Astrocyte (in vitro differentiated cells and primary cell): ENCODE data around the gene EMP3. TPM values are rescaled to one million over a fixed set of nuclear protein-coding genes. Genes with fewer than 3 reads are reported as not detected.

Experiments used
- DNase-seq: peaks from one replicate; pipeline ENCODE4 v3.0.0-alpha.2; 2010; ENCODE audit warnings: low read depth
- FAIRE-seq: peaks from 2 replicates; lab custom pipeline; 2011; peaks lifted over from hg19 to GRCh38; lab: Jason Lieb, UNC
- H2AFZ ChIP-seq: 2 replicates; pipeline ENCODE4 v1.6.0; 2012; ENCODE audit warnings: low read depth, low read length, inconsistent platforms
- H3K27ac ChIP-seq: 2 replicates; pipeline ENCODE4 v1.5.1; 2011; ENCODE audit warnings: low read depth, low read length, inconsistent platforms
- H3K27me3 ChIP-seq: 2 replicates; pipeline ENCODE4 v1.6.0; 2011; ENCODE audit warnings: low read length, inconsistent platforms; ENCODE audit not compliant: insufficient read depth
- H3K36me3 ChIP-seq: 2 replicates; pipeline ENCODE4 v1.5.1; 2011; ENCODE audit warnings: low read length, inconsistent platforms; ENCODE audit not compliant: insufficient read depth
- H3K4me1 ChIP-seq: 2 replicates; pipeline ENCODE4 v1.5.1; 2011; ENCODE audit warnings: low read length, inconsistent platforms; ENCODE audit not compliant: insufficient read depth
- H3K4me2 ChIP-seq: 2 replicates; pipeline ENCODE4 v1.6.0; 2012; ENCODE audit warnings: low read length, inconsistent platforms
- H3K4me3 ChIP-seq: 2 replicates; pipeline ENCODE4 v1.5.1; 2011; ENCODE audit warnings: low read depth, mild to moderate bottlenecking, low read length, inconsistent platforms; ENCODE audit not compliant: insufficient read depth
- H3K79me2 ChIP-seq: 2 replicates; pipeline ENCODE4 v1.6.0; 2012; ENCODE audit warnings: mild to moderate bottlenecking, low read length, inconsistent platforms; ENCODE audit not compliant: insufficient read depth
- H3K9ac ChIP-seq: 2 replicates; pipeline ENCODE4 v1.6.0; 2012; ENCODE audit warnings: mild to moderate bottlenecking, low read length, inconsistent platforms
- H3K9me3 ChIP-seq: 2 replicates; pipeline ENCODE4 v1.5.1; 2012; ENCODE audit warnings: low read depth, mild to moderate bottlenecking, low read length, inconsistent platforms; ENCODE audit not compliant: insufficient read depth
- H4K20me1 ChIP-seq: 2 replicates; pipeline ENCODE4 v1.6.0; 2012; ENCODE audit warnings: low read length, inconsistent platforms; ENCODE audit not compliant: insufficient read depth
- H3K27ac Mint-ChIP-seq: one replicate; pipeline ENCODE4 v1.8.0; 2021; ENCODE audit warnings: mild to moderate bottlenecking, mixed read lengths; ENCODE audit not compliant: unreplicated experiment
- H3K27me3 Mint-ChIP-seq: one replicate; pipeline ENCODE4 v1.8.0; 2021; ENCODE audit warnings: low read depth, mixed read lengths; ENCODE audit not compliant: unreplicated experiment
- H3K36me3 Mint-ChIP-seq: one replicate; pipeline ENCODE4 v1.8.0; 2021; ENCODE audit warnings: low read depth, mixed read lengths; ENCODE audit not compliant: unreplicated experiment
- H3K4me1 Mint-ChIP-seq: one replicate; pipeline ENCODE4 v1.8.0; 2021; ENCODE audit warnings: low read depth, mixed read lengths; ENCODE audit not compliant: unreplicated experiment
- H3K4me3 Mint-ChIP-seq: one replicate; pipeline ENCODE4 v1.8.0; 2021; ENCODE audit warnings: mild to moderate bottlenecking, moderate library complexity, mixed read lengths; ENCODE audit not compliant: unreplicated experiment
- H3K9me3 Mint-ChIP-seq: one replicate; pipeline ENCODE4 v1.8.0; 2021; ENCODE audit warnings: mild to moderate bottlenecking, mixed read lengths; ENCODE audit not compliant: unreplicated experiment
- EZH2 ChIP-seq: IDR thresholded peaks from 2 replicates; pipeline ENCODE4 v1.6.1; 2012; ENCODE audit warnings: mild to moderate bottlenecking, low read length, inconsistent platforms; ENCODE audit not compliant: insufficient read depth
- total RNA-seq: library from RNA; stranded (reverse); gene quantifications from 2 replicates; pipeline ENCODE4 v1.2.1, GENCODE V29; 2021
- TF ChIP-seq, protein P1 (sequence below): IDR thresholded peaks from 2 replicates; pipeline ENCODE4 v1.5.1; 2011; ENCODE audit warnings: low read depth, mild to moderate bottlenecking, inconsistent platforms, low read length, moderate library complexity; ENCODE audit not compliant: insufficient read depth

Gene EMP3
- total RNA-seq, 1 donor from 2014 or later = 217 TPM

DNA sequence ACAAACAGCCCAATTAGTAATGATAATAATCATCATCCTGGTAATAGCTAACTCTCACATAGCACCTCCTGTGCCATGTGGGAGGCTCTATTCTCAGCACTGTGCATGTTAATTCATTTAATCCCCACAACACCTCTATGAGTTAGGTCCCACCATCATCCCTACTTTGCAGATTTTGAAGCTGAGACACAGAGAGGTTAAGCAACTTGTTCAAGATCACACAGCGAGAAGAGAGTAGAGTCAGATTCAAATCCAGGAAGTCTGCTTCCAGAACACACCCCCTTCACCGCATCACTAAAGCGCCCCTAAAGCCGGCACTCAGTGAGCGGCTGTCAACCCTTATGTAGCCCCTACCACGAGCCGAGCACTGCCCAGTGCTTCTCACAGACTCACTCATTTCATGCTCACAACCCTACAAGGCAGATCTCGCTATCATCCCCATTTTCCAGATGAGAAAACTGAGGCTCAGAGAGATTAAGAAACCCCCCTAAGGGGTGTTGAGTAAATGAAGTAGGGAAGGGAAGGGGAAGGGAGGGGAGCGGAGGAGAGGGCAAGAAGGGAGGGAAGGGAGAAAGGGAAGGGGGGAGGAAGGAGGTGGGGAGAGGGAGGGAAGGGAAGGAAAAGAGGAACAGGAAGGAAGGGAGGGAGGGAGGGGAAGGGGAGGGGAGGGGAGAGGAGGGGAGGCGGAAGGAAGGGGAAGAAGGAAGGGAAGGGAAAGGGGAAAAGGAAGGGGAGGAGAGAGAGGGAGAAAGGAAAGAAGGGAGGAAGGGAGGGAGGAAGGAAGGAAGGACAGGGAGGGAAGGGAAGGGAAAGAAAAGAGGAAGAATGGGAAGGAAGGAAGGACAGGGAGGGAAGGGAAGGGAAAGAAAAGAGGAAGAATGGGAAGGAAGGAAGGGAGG, 16.4 kb downstream of the EMP3 start:
- Histone ChIP-seq H3K4me3 (no peak overlapping the region), H3K36me3 (no peaks in the 10 kb centered on the region), H3K4me1 (no peaks in the 10 kb centered on the region), H3K79me2 (no peaks in the 10 kb centered on the region), H3K27me3 (no peaks in the 10 kb centered on the region), H3K9me3 (no peaks in the 10 kb centered on the region), H3K4me2 (no peak overlapping the region), H4K20me1 (no peaks in the 10 kb centered on the region), H2AFZ (no peak overlapping the region), H3K9ac (no peak overlapping the region), H3K27ac (no peak overlapping the region)
- Mint-ChIP-seq H3K9me3 (peaks cover 3% of the 10 kb centered on the region), H3K27ac (no peak overlapping the region), H3K27me3 (peaks cover 14% of the 10 kb centered on the region), H3K4me1 (no peaks in the 10 kb centered on the region), H3K4me3 (no peak overlapping the region), H3K36me3 (no peaks in the 10 kb centered on the region)
- FAIRE-seq (no peak), DNase-seq (no peak)
- TF ChIP-seq, protein P1, sequence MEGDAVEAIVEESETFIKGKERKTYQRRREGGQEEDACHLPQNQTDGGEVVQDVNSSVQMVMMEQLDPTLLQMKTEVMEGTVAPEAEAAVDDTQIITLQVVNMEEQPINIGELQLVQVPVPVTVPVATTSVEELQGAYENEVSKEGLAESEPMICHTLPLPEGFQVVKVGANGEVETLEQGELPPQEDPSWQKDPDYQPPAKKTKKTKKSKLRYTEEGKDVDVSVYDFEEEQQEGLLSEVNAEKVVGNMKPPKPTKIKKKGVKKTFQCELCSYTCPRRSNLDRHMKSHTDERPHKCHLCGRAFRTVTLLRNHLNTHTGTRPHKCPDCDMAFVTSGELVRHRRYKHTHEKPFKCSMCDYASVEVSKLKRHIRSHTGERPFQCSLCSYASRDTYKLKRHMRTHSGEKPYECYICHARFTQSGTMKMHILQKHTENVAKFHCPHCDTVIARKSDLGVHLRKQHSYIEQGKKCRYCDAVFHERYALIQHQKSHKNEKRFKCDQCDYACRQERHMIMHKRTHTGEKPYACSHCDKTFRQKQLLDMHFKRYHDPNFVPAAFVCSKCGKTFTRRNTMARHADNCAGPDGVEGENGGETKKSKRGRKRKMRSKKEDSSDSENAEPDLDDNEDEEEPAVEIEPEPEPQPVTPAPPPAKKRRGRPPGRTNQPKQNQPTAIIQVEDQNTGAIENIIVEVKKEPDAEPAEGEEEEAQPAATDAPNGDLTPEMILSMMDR = no peak
- no peak for TF ChIP-seq EZH2

DNA sequence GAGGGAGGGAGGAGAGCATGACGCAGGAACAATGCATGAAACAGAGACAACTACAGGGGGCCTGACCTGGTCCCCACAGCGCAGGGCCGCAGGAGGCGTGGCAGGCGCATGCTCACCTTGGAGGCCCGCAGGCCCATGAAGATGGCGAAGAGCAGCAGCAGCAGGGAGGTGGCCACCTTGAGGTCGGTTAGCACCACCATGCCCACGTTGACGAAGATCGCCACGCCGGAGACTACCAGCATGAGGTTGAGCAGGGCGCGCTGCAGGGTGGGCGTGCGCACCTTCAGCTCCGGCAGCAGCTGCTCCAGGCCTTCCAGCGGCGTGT, 17.0 kb downstream of the EMP3 start:
- no peak for DNase-seq
- H3K27me3 Mint-ChIP-seq = peaks cover 16% of the 10 kb centered on the region

More for the DNA sequence above, 17.0 kb downstream of the EMP3 start:
- Histone ChIP-seq H3K27ac (no peak overlapping the region), H3K9me3 (no peaks in the 10 kb centered on the region), H3K36me3 (no peaks in the 10 kb centered on the region), H4K20me1 (no peaks in the 10 kb centered on the region), H3K9ac (no peak overlapping the region), H3K4me1 (no peaks in the 10 kb centered on the region), H3K79me2 (no peaks in the 10 kb centered on the region), H3K4me2 (no peak overlapping the region), H2AFZ (no peak overlapping the region), H3K27me3 (no peaks in the 10 kb centered on the region), H3K4me3 (no peak overlapping the region)
- H3K4me3 Mint-ChIP-seq = no peak overlapping the region
- TF ChIP-seq, protein P1 = no peak
- TF ChIP-seq EZH2 = no peak
- no peak for FAIRE-seq
- peaks cover 5% of the 10 kb centered on the region for H3K9me3 Mint-ChIP-seq
- H3K36me3 Mint-ChIP-seq = peaks cover 4% of the 10 kb centered on the region
- H3K4me1 Mint-ChIP-seq = no peaks in the 10 kb centered on the region
- H3K27ac Mint-ChIP-seq = no peak overlapping the region
